Tibial nerve (tissue), 4 donors: Measurements from ENCODE around the gene ZNF599.

Experiments
- EP300 ChIP-seq, 2 donors: sonication (generic); formaldehyde crosslinking; IDR thresholded peaks; one replicate each; pipeline ENCODE4 v1.6.1; 2017; ENCODE audit warnings: antibody characterized with exemption in 2 of 2, mild to moderate bottlenecking in 1 of 2
- TF ChIP-seq, protein P1 (sequence below), 5 experiments: fragments of 200-600 bp in 3 of 5; fragments of 450-650 bp in 2 of 5; sonication (generic) in 3 of 5; IDR thresholded peaks; one replicate each; pipeline ENCODE4 v1.5.1; 2016 to 2019; ENCODE audit warnings: antibody characterized with exemption in 5 of 5, mild to moderate bottlenecking in 3 of 5, moderate library complexity in 2 of 5

DNA sequence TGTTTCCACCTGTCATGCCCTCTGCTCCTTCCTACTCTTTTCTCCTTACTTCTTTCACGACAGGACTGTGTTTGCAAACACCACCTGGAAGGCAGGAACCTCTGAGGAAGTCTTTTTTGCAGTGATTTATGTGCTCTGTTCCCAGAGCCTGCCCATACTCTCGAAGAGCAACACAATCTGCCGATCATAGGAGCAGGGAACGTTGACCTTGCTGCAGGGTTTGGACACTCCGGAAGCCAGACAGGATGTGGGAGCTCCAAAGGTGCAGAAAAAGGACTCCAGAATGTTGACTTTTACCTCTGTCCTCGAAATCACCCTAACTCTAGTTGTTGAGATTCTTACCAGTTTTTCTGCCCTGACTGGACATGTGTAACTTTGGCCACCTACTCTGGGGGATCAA, 47.6 kb downstream of the ZNF599 start:
- TF ChIP-seq, protein P1, sequence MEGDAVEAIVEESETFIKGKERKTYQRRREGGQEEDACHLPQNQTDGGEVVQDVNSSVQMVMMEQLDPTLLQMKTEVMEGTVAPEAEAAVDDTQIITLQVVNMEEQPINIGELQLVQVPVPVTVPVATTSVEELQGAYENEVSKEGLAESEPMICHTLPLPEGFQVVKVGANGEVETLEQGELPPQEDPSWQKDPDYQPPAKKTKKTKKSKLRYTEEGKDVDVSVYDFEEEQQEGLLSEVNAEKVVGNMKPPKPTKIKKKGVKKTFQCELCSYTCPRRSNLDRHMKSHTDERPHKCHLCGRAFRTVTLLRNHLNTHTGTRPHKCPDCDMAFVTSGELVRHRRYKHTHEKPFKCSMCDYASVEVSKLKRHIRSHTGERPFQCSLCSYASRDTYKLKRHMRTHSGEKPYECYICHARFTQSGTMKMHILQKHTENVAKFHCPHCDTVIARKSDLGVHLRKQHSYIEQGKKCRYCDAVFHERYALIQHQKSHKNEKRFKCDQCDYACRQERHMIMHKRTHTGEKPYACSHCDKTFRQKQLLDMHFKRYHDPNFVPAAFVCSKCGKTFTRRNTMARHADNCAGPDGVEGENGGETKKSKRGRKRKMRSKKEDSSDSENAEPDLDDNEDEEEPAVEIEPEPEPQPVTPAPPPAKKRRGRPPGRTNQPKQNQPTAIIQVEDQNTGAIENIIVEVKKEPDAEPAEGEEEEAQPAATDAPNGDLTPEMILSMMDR (IDR thresholded peaks at IDR 0.05), result no peak
- TF ChIP-seq EP300 (IDR thresholded peaks at IDR 0.05), result no peak
